DMS 273 treated with DMSO at 0.1 percent for 48 hours (cell line): ENCODE data around the gene RDX.
"Not testable (repeated sequence)": the region's sequence is repeated elsewhere in the genome, so short reads cannot be mapped to it uniquely, and the experiment has no call there.

Experiments
- DNase-seq: peaks from one replicate; lab custom pipeline; 2025; lab: John Stamatoyannopoulos, UW

Gene RDX

DNA sequence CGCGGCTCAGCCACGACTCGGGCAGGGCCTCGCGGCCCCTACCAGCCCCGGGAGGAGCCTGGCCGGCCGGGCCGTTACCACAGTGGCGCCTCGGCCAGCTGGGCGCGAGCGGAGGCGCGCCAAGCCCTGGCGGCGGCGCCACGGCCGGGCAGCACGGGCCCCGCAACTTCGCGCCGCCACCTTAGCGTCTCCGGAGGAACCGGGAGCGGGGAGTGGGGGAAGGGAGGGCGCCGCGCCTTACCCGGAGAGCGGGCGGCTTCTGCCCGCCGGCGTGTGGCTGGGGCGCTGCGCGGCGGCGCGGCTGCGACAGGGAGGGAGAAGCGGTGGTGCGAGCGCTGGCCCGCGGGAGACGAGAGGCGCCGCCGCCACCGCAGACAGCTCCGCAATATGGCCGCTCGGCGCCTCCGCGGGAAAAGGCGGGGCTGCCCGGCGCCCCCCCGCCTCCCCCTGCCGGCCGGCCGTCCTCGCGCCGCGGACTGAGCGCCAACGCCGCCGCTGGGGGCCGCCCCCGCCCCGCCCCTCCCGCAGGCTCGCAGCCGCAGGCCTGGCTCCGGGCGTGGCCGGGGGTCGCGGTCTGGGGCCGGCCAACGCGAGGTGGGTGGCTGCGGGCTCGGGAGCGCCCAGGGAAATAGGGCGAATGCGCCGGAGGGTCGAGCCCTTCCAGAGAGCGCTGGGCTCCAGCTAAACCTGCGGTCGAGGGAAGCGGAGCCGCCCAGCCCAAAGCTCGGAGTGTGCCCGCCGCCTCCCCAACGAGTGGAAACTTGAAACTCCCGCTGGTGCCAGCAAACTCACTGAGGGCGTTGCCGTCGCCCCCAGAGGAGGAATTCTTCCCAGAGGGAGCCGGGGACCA lies at the start of gene RDX:
Gene RDX (minus strand): TSS at position 389 of the 850 bp plus-strand sequence. CDS start 16,922 bp downstream, outside the sequence.
- DNase-seq = peak; percentile 40

DNA sequence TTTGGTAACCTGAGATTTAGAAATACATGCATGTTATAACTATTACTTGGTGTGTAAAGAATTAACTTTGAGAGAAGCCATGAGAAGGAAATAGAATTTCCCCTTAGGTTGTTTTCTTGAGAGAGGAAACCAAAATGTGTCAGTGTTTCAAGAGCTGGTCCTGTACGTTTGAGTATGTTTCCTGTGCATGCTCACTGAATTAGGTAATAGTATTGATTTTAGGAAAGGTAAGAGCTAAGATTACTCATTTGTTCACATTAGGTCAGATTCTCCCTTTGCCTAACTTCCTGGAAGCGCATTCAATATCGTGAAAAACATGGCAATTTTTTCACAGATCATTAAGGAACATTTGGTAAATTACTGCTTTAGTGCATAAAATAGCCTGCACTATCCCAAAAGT lies 49.3 kb upstream of the RDX start:
- no peak for DNase-seq

DNA sequence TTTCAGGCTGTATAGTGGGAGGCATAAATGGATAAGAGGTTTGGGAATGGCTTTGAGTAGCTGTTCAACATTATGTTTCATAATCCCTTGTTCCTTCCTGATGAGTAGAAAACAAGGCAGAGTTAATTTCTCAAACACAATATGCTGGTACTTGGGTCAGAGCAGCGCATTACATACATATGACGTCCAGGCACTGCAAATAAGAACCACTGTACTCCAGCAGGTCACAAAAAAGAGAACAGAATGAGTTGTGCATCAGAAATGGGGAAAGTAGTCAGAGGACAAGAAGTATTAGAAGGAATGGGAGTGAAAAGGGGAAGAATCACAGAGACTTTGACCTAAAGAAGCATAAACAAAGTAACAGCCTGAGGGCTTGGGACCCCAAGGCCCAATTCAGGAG lies 44.0 kb upstream of the RDX start:
- DNase-seq = no peak

DNA sequence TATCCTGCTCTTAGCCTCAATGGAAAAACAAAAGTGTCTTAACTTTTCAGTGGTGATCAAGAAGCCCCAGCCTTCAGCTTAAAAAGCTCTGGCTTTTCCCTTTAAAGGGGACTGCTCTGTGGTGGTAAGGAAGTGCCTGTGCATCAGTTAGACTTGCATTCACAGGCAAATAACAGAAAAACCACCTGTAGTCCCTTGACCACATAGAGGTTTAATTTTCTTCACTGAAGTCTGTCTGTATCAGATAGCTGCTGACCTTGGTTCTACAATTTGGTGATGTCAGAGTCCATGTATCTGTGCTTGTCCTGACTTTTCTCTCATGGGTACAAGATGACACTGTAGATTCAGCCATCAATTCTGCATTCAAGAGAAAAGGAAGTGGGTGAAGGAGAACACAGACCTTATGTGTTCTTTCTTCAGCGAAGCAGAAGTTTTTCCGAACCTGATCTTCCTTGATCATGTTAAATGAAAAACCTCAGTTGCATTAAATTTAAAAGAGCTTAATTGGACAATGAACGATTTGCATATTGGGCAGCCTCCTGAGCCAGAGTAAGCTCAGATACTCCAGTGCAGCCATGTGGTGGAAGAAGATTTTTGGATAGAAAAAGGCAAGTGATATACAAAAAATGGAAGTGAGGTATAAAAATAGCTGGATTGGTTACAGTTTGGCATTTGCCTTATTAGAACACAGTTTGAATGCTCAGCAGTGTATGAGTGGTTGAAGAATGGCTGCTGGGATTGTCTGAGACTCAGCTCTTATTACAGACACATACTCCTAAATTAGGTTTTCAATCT lies 43.2 kb upstream of the RDX start:
- DNase-seq = no peak

DNA sequence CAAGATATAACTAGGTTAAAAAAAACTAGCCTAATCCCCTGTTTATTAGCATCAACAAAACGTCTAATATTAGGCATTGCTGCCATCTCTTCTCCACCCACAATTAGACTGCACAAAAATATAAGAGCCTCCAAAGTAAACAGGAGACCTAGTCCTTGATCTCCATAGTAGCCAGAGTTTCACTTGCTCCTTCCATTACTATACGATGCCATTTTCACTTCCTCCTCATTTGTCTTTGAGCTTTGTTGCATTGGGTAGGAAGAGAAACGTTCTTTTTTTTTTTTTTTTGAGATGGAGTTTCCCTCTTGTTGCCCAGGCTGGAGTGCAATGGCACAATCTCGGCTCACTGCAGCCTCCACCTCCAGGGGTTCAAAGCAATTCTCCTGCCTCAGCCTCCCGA lies 42.3 kb upstream of the RDX start:
- no peak for DNase-seq

DNA sequence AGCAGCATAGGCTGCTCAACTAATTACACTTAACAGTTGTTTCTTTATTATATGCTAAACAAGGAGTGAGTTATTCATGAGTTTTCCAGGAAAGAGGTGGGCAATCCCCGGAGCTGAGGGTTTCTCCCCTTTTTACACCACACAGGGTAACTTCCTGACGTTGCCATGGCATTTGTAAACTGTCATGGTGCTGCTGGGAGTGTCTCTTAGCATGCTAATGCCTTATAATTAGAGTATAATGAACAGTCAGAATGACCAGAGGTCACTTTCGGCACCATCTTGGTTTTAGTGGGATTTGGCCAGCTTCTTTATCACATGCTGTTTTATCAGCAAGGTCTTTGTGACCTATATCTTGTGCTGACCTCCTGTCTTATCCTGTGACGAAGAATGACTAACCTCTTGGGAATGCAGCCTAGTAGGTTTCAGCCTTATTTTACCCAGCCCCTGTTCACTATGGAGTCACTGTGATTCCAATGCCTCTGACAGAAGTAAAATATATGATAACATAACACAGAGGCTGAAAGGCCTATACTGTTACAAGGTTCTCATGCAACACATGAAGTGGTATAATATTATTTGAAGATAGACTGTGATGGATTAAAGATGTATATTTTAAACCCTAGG lies 41.3 kb upstream of the RDX start:
- no peak for DNase-seq

DNA sequence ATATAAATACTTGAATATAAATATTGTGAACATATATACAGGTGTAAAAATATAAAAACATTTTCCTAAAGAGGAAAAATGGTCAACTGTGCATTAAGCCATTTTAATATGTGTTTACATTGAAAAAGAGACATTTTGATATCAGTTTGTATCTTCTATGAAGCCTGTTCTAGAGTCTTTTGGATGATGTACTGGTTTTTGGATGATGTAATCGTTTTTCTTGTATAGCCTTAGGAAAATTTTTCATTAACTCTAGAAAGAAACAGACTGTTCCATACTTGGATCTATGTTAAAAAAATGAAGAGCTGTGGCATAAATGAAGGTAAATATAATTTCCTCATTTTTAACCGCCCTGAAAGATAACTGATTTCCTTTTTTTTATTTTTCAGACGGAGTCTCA lies 39.6 kb upstream of the RDX start:
- no peak for DNase-seq

DNA sequence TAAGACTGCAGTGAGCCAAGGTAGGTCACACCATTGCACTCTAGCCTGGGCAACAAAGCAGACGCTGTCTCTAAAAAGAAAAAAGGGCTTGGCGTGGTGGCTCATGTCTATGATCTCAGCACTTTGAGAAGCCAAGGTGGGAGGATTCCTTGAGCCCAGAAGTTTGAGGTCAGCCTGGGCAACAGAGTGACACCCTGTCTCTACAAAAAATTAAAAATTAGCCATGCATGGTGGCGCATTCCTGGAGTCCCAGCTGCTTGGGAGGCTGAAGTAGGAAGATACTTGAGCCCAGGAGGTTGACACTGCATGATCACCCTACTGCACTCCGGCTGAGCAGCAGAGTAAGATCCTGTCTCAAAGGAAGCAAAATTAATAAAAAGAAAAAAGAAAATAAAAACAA lies 38.9 kb upstream of the RDX start:
- DNase-seq = no peak

DNA sequence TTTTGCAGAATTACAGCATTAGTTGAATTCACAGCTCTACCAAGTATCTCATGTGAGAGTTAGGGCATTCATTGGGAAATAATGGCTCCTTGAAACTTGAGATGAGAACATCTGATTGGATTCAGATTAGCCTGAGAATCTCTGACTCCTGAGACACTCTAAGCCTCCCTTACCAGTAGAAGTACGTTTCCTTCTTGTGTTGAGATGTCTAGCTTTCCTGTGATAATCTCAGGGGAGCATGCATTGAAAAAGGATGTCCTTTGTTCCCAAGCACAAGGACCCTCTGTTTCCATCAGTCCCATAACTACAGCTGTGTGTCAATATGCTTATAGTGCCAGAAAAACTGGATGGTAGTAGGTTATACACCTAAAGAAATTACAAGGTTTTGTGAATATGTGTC lies 35.2 kb upstream of the RDX start:
- DNase-seq = no peak

DNA sequence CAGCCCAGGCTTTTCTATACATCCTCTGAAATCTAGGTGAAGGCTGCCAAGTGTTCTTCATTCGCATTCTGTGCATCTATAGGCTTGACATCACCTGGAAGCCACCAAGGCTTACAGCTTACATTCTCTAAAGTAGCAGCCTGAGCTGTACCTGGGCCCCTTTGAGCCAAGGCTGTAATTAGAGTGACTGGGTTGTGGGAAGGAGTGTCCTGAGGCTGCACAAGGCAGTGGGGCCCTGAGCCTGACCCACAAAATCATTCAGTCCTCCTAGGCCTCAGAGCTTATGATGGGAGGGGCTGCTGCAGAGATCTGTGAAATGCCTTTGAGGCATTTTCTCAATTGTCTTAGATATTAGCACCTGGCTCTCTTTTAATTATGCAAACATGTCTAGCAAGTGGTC lies 33.0 kb upstream of the RDX start:
- DNase-seq = no peak

DNA sequence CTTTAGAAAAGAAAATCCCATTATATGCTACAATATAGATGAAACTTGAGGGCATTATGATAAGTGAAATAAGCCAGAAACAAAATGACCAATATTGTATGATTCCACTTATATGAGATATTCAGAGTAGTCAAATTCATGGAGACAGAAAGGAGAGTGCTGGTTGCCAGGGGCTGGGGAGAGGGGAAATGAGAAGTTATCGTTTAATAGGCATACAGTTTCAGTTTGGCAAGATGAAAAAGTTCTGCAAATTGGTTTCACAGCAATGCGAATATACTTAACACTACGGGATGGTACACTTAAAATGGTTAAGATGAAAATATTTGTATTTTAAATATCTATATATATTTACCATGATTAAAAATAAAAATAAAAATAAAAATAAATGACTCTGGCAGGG lies 31.1 kb upstream of the RDX start:
- no peak for DNase-seq

DNA sequence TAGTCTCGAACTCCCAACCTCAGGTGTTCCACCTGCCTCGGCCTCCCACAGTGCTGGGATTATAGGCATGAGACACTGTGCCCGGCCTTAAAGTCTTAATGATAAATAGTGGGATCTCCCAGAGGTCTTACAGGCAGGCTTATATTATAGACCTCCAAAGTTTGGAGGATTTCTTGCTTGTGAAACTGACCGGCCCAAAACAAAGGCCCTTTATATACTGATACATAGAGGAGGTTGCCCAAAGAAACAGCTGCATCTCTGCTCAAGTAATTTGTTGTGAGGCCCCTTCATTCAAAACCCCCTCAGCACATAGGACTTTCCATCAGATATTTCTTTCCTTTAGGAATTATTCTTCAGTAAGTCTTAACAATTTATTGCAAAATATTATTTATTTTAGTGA lies 27.4 kb upstream of the RDX start:
- DNase-seq = no peak

DNA sequence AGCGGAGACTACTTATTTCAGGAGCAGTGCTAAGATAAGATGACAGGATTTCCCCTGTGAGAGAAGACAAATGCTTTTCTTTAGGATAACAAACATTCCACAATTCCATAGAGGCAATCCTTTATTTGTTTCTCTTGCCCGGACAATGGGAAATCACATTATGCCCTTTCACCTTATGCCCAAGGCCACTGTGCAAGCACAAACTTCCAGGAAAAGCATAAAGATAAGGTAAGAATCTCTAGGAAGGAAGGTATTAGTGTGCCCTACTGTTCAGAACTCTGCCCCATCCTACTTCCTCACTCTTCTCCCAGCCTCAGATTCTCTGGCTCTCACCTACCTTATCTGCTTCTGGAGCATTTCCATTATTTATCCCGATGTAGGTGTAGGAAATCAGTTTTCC lies 23.1 kb upstream of the RDX start:
- DNase-seq = no peak

DNA sequence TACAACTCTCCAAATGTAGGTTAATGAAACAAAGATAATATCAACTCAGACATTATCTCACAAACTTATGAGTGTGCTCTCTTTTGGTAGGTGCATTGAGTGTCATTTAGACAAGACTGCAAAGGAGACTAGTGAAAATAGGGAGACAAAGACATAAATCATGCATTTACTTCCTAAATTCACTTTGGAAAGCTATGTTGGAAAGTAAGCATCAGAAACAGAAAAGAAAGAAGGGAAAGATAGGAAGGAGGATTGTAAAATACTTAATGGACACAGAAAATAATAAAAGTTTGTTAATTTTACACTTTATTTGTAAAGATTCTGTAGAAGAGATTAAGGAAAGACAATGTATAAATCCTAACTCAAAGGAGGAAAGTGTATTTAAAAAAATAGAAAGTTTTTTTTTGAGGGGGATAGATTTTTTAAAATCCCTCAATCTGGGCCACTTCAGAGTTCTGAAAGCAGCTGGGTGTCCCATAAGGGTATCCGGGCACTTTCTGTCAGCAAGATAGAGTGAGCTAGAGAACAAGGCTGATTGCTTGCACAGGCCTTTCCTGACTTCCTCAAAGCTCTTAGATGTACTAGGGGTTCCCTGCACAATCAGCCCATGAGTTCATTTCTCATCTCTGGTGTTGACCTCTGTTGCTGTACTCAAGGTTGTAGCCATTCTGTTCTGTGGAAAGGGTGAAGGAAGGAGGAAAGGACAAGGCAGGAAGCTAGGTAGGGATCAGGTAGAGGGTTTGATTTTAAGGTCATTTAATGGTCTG lies 22.4 kb upstream of the RDX start:
- no peak for DNase-seq

DNA sequence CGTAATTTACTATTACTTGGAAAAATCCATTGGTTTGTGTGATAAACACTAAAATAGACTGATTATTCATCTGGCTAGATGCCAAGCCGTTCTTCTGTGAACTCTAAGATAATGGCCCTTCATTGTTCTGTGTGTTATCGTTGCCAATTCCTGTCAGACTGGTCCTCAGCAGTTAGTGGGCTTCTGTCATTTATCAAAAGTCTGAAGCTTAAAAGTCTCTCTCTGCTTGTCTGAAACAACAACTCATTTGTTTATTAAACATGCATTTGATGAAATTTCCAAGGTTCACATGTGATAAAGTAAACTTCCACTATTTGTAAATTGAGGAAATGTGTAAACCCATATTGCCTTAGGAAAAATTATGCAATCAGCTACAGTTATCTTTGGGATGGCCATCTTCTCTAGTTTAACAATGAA lies 21.1 kb upstream of the RDX start:
- DNase-seq = no peak

DNA sequence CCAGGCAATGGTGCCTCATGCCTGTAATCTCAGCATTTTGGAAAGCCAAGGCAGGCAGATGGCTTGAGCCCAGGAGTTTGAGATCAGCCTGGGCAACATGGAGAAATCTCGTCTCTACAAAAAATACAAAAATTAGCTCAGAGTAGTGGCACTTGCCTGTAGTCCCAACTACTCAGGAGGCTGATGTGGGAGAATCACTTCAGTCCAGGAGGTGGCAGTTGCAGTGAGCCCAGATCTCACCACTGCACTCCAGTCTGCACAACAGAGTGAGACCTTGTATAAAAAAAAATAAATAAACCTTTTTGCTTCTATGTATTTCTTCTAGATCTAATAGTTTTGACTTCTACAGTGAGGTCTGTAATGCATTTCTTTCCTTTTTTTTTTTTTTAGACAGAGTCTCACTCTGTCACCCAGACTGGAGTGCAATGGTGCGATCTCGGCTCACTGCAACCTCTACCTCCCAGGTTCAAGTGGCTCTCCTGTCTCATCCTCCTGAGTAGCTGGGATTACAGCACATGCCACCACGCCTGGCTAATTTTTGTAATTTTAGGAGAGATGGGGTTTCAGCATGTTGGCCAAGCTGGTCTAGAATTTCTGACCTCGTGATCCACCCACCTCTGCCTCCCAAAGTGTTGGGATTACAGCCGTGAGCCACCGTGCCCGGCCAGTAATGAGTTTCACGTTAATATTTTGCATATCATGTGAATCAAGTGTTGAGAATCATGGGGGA lies 18.1 kb upstream of the RDX start:
- no peak for DNase-seq

DNA sequence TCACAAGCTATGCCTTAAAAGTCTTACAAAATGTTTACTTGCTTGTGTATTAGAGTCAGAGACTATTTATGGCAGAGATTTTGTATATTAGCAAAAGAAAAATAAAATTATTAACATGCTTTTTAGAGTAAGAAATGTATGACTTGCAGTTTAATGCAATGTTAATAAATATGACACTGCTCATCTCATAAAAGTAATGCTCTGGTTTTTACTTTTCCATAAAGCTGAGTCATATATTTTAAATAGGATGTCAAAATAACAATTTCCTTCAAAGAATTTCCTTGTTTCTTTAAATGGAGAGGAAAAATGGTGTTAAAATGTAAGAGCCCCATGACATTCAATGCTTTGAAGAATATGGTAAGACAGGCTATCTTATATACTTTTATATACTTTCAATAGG lies 16.3 kb upstream of the RDX start:
- DNase-seq = no peak

DNA sequence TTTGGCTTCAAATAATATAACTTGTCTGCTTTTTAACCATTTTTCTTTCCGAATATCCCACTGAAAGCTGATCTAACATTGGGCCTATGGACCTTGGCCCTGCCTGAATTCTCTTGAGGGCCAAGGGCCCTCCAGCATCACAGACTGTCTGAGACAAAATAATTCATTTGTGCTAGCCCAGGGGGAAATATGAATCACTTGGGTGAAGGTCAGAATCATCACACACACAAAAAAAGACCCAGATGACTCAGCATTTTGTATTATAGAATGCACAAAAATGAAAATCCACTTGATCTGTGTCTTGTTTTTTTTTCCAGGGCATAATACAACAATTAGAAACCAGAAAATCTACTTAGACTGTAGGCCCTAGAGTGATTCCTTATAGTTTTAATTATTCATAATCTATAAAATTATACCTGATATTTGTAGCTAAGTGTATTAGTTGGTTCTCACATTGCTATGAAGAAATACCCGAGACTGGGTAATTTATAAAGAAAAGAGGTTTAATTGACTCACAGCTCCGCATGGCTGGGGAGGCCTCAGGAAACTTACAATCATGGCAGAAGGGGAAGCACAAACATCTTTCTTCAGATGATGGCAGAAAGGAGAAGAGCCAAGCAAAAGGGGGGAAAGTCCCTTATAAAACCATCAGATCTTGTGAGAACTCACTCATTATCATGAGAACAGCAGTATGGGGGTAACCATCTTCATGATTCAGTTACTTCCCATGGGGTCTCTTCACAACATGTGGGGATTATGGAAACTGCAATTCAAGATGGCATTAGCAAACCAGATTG lies 15.6 kb upstream of the RDX start:
- DNase-seq = no peak

DNA sequence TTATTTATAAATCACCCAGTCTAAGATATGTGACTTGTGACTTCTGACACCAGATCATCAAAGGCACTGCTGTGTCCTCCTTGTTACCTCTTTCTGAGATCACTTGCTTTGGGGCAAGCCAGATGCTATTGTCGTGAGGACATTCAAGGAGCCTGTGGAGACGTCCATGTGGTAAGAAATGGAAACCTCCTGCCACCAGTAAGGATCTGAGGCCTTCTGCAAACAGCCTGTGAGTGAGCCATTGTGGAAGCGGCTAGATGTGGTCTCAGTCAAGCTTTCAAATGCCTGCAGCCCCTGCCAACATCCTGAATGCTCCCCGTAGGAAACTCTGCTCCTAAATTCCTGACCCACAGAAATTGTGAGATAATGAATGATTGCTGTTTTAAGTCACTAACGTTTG lies 11.7 kb upstream of the RDX start:
- no peak for DNase-seq

DNA sequence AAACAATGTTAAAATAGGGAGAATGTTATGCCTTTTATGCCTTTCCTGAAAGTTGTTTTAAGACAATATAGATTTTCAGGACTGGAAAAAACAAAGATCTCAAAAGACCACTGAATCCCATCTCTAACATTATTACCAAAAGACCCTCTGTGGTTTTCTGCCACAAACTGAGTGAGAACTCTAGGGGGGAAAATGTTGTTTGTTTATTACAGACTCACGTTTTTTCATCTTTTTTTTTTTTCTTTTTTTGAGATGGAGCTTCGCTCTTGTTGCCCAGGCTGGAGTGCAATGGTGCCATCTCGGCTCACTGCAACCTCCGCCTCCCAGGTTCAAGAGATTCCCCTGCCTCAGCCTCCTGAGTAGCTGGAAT lies 9.6 kb upstream of the RDX start:
- not testable (repeated sequence) for DNase-seq
